CD8-positive, alpha-beta memory T cell (primary cell): ENCODE data around the gene HOXD12. TPM values are rescaled to one million over a fixed set of nuclear protein-coding genes. Genes with fewer than 3 reads are reported as not detected.

Source experiments
- CTCF ChIA-PET: fragments of 350-600 bp; sonication (Branson Sonifier 250); formaldehyde crosslinking; loops from one replicate; lab custom pipeline; 2021; ENCODE audit warnings: antibody characterized with exemption; lab: Charles Lee
- POLR2A ChIA-PET: fragments of 350-600 bp; sonication (Branson Sonifier 250); formaldehyde crosslinking; loops from one replicate; lab custom pipeline; 2021; ENCODE audit warnings: antibody characterized with exemption; lab: Charles Lee
- DNase-seq, 5 donors: peaks; one replicate each; pipeline versions ENCODE4 v3.0.0 to v3.0.0-alpha.2; 2020 to 2022; ENCODE audit warnings: mixed read lengths in 1 of 5
- H3K27ac ChIP-seq: one replicate; pipeline ENCODE4 v1.7.0; 2013; ENCODE audit warnings: low read depth, mild to moderate bottlenecking, low read length, moderate library complexity
- H3K27me3 ChIP-seq: 2 replicates; pipeline ENCODE4 v1.7.0; 2013; ENCODE audit warnings: low read length, mild to moderate bottlenecking; ENCODE audit not compliant: insufficient read depth, poor library complexity, severe bottlenecking
- H3K36me3 ChIP-seq: 2 replicates; pipeline ENCODE4 v1.7.0; 2013; ENCODE audit warnings: mild to moderate bottlenecking, low read length, moderate library complexity; ENCODE audit not compliant: insufficient read depth
- H3K4me1 ChIP-seq: 2 replicates; pipeline ENCODE4 v1.7.0; 2013; ENCODE audit warnings: mild to moderate bottlenecking, low read length, moderate library complexity; ENCODE audit not compliant: insufficient read depth
- H3K4me3 ChIP-seq: 2 replicates; pipeline ENCODE4 v1.7.0; 2013; ENCODE audit warnings: mild to moderate bottlenecking, low read length
- H3K9me3 ChIP-seq: 2 replicates; pipeline ENCODE4 v1.7.0; 2013; ENCODE audit warnings: mild to moderate bottlenecking, low read length
- H3K27ac Mint-ChIP-seq, 8 donors: one replicate each; pipeline ENCODE4 v1.8.0; 2020 to 2021; ENCODE audit warnings: mixed read lengths in 8 of 8, mild to moderate bottlenecking in 6 of 8, inconsistent platforms in 3 of 8, moderate library complexity in 3 of 8
- H3K27me3 Mint-ChIP-seq, 2 donors: one replicate each; pipeline ENCODE4 v1.8.0; 2020 to 2021; ENCODE audit warnings: mixed read lengths in 2 of 2, mild to moderate bottlenecking in 1 of 2, moderate library complexity in 1 of 2
- H3K36me3 Mint-ChIP-seq, 3 donors: one replicate each; pipeline ENCODE4 v1.8.0; 2020 to 2021; ENCODE audit warnings: mixed read lengths in 3 of 3, inconsistent platforms in 1 of 3, mild to moderate bottlenecking in 1 of 3
- H3K4me1 Mint-ChIP-seq, 3 donors: one replicate each; pipeline ENCODE4 v1.8.0; 2020 to 2021; ENCODE audit warnings: mixed read lengths in 3 of 3, inconsistent platforms in 1 of 3, mild to moderate bottlenecking in 1 of 3
- H3K4me3 Mint-ChIP-seq, 7 donors: one replicate each; pipeline ENCODE4 v1.8.0; 2020 to 2021; ENCODE audit warnings: mixed read lengths in 7 of 7, mild to moderate bottlenecking in 6 of 7, moderate library complexity in 4 of 7, inconsistent platforms in 2 of 7
- H3K9me3 Mint-ChIP-seq, 5 donors: one replicate each; pipeline ENCODE4 v1.8.0; 2020 to 2022; ENCODE audit warnings: mixed read lengths in 5 of 5, mild to moderate bottlenecking in 3 of 5, moderate library complexity in 2 of 5, inconsistent platforms in 1 of 5
- polyA plus RNA-seq: library from polyadenylated mRNA; unstranded; fragments of 300-500 nt; fragmentation: Illumina TruSeq; gene quantifications from one replicate; pipeline ENCODE4 v1.2.3, GENCODE V29; 2021
- total RNA-seq, 2 experiments: library from RNA; stranded (reverse); gene quantifications; one replicate each; pipeline ENCODE4 v1.2.3, GENCODE V29; 2021

Gene HOXD12
- total and polyA plus RNA-seq, 3 experiments from 2014 or later, result not detected

DNA sequence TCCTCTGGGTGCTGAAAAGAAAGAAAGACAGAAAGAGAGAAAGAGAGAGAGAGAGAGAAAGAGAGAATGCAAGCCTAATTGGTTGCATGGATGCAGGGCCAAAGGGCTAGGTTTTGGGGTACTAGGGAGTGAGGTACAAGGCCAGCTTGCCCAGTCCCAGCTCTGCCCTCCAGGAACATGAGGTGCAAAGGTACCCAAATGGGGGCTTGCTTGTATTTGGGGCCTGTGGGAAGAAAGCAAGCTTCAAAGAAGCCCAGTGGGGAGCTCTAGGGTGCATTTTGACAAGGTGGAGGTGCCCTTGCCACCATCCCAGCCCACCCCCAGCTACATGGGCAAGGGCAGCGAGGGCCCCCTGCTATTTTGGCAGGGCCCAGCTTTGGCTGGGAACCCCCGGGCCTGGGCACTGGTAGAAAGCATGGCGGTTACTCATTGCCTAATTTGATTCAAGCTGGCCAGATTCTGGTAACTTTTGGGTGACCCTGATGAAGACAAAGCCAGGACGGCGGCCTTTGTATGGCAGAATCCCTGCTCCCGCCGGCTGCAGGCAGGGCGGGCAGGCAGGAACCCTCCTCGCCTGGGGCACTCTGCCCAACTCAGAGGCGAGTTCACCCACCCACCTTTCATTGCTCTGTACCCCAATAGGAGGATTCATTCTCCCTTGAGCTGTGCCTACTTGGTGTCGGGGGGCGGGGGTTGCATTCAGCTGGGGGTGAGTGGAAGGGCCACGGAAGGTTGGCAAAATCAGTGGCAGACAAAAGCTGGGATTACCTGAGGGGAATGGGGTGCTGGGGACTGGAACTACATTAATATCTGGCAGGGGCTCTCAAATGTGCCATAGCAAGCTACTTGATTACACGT is 51.2 kb downstream of the HOXD12 start:
- H3K36me3 ChIP-seq, result no peaks in the 10 kb centered on the region
- POLR2A ChIA-PET, result interaction anchor here (0.5 kb wide), 1 partner anchor 11 kb away, joined by 4 read pairs; no protein-coding TSS in a partner anchor
- DNase-seq, result no peak
- Mint-ChIP-seq H3K4me1 (peaks cover 2 to 9% (median 6%) of the 10 kb centered on the region in 3 donors), H3K27ac (peak overlapping the region in 1 of 8 donors; percentile 24), H3K4me3 (peak overlapping the region in 2 of 7 donors; percentile 12 to 65), H3K9me3 (peaks cover 0 to 5% (median 0%) of the 10 kb centered on the region in 5 donors), H3K27me3 (peaks cover 79 to 92% of the 10 kb centered on the region in 2 donors), H3K36me3 (no peaks in the 10 kb centered on the region)
- H3K4me3 ChIP-seq, result no peak overlapping the region
- no peak overlapping the region for H3K27ac ChIP-seq
- CTCF ChIA-PET, result interaction anchor here (0.9 to 1.2 kb wide), 2 partner anchors 10 to 30 kb away, joined by 3 to 4 read pairs; no protein-coding TSS in a partner anchor
- H3K4me1 ChIP-seq, result no peaks in the 10 kb centered on the region
- H3K27me3 ChIP-seq, result peaks cover 62% of the 10 kb centered on the region
- no peaks in the 10 kb centered on the region for H3K9me3 ChIP-seq

DNA sequence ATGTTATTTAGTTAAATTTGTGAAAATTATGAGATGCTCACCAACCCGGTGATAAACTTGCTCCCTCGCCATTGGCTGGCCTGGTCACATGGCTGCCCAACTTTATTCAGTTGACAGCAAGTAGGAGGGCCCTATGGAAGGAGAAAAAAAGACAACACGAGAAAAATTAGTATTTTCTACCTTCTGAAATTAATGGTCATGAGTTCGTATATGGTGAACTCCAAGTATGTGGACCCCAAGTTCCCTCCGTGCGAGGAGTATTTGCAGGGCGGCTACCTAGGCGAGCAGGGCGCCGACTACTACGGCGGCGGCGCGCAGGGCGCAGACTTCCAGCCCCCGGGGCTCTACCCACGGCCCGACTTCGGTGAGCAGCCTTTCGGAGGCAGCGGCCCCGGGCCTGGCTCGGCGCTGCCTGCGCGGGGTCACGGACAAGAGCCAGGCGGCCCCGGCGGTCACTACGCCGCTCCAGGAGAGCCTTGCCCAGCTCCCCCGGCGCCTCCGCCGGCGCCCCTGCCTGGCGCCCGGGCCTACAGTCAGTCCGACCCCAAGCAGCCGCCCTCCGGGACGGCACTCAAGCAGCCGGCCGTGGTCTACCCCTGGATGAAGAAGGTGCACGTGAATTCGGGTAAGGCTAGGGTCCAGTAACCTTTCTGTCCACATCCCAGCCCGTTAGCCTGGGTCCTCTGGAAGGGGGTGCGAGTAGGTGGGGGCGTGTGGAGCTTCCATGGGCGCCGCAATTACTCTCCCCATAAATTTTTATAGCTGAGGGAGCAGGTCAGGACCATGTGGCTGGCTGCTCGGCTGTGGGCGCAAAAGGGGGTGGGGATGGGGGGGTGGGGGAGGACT is 52.1 kb downstream of the HOXD12 start, which contains the start of gene HOXD4:
Gene HOXD4, plus strand, starts transcription at position 109 of the 846 bp plus-strand sequence. Its CDS starts 84 bp downstream, at position 193.
- CTCF ChIA-PET, result interaction anchor here (0.9 to 1.2 kb wide), 2 partner anchors 11 to 31 kb away, joined by 3 to 4 read pairs; no protein-coding TSS in a partner anchor
- Histone ChIP-seq H3K4me1 (no peaks in the 10 kb centered on the region), H3K27ac (no peak within 1 kb of the TSS), H3K27me3 (peaks cover 69% of the 10 kb centered on the region), H3K9me3 (no peaks in the 10 kb centered on the region), H3K36me3 (no peaks in the 10 kb centered on the region), H3K4me3 (no peak within 1 kb of the TSS)
- no peak for DNase-seq
- Mint-ChIP-seq H3K4me3 (peak within 1 kb of the TSS in 2 of 7 donors; percentile 12 to 65), H3K36me3 (no peaks in the 10 kb centered on the region), H3K27me3 (peaks cover 83 to 93% of the 10 kb centered on the region in 2 donors), H3K4me1 (peaks cover 2 to 9% (median 6%) of the 10 kb centered on the region in 3 donors), H3K9me3 (peaks cover 0 to 5% (median 0%) of the 10 kb centered on the region in 5 donors), H3K27ac (peak within 1 kb of the TSS in 1 of 8 donors; percentile 24)
- POLR2A ChIA-PET, result interaction anchor here (0.5 kb wide), 1 partner anchor 12 kb away, joined by 4 read pairs; no protein-coding TSS in a partner anchor

Other genes with a start within 250 kb of the HOXD12 start
- gene LNPK, start 97.5 kb upstream of the HOXD12 start, total RNA-seq, result 10 to 100 TPM; 31.7 to 36.0 TPM
- 17.5 TPM for gene LNPK, start 97.5 kb upstream of the HOXD12 start, polyA plus RNA-seq
- gene EVX2, start 15.8 kb upstream of the HOXD12 start, total RNA-seq, result not detected
- gene EVX2, start 15.8 kb upstream of the HOXD12 start, polyA plus RNA-seq, result not detected
- gene HOXD13, start 7.1 kb upstream of the HOXD12 start, total RNA-seq, result not detected
- not detected for gene HOXD13, start 7.1 kb upstream of the HOXD12 start, polyA plus RNA-seq
- not detected for gene HOXD11, start 7.5 kb downstream of the HOXD12 start, total RNA-seq
- not detected for gene HOXD11, start 7.5 kb downstream of the HOXD12 start, polyA plus RNA-seq
- gene HOXD10, start 17.0 kb downstream of the HOXD12 start, total RNA-seq, result not detected
- gene HOXD10, start 17.0 kb downstream of the HOXD12 start, polyA plus RNA-seq, result not detected
- gene HOXD9, start 22.9 kb downstream of the HOXD12 start, total RNA-seq, result not detected
- not detected for gene HOXD9, start 22.9 kb downstream of the HOXD12 start, polyA plus RNA-seq
- gene HOXD8, start 29.9 kb downstream of the HOXD12 start, total RNA-seq, result not detected
- not detected for gene HOXD8, start 29.9 kb downstream of the HOXD12 start, polyA plus RNA-seq
- gene HOXD4, start 51.8 kb downstream of the HOXD12 start, total RNA-seq, result not detected
- not detected for gene HOXD4, start 51.8 kb downstream of the HOXD12 start, polyA plus RNA-seq
- gene HOXD3, start 57.5 kb downstream of the HOXD12 start, total RNA-seq, result not detected
- gene HOXD3, start 57.5 kb downstream of the HOXD12 start, polyA plus RNA-seq, result not detected
- gene HOXD1, start 88.9 kb downstream of the HOXD12 start, total RNA-seq, result not detected
- not detected for gene HOXD1, start 88.9 kb downstream of the HOXD12 start, polyA plus RNA-seq
- gene MTX2, start 169.6 kb downstream of the HOXD12 start, total RNA-seq, result 10 to 100 TPM; 26.3 to 28.9 TPM
- gene MTX2, start 169.6 kb downstream of the HOXD12 start, polyA plus RNA-seq, result 21.6 TPM